AG04449 (cell line): ENCODE data around the gene EIF4G3.

Experiments
- CTCF ChIA-PET: fragments of 350-600 bp; formaldehyde crosslinking; extraction: SDS; loops from one replicate; lab custom pipeline; 2021; ENCODE audit warnings: antibody characterized with exemption; lab: Yijun Ruan, JAX
- POLR2A ChIA-PET: fragments of 400-600, 350-600 bp; formaldehyde crosslinking; extraction: SDS; loops from one replicate; lab custom pipeline; 2020; ENCODE audit warnings: antibody characterized with exemption, inconsistent platforms; lab: Yijun Ruan, JAX
- DNase-seq: peaks from one replicate; pipeline ENCODE4 v3.0.0-alpha.2; 2010; ENCODE audit warnings: low read depth, low spot score
- H3K4me3 ChIP-seq: 2 replicates; pipeline ENCODE4 v1.5.1; 2011; ENCODE audit warnings: low read depth, mild to moderate bottlenecking, control low read depth, low read length
- CTCF ChIP-seq: IDR thresholded peaks from one replicate; pipeline ENCODE4 v1.5.1; 2011; ENCODE audit warnings: mild to moderate bottlenecking, moderate library complexity, low read length, control low read depth, inconsistent platforms; ENCODE audit not compliant: insufficient read depth; ENCODE audit errors: missing control alignments

Gene EIF4G3

GRCh38 chr1:20962576-20963258 lies 214.0 kb downstream of the EIF4G3 start:
- TF ChIP-seq CTCF = no peak
- ChIA-PET CTCF (interaction anchor here (1.6 kb wide), 1 partner anchor 232 kb away, joined by 3 read pairs; no protein-coding TSS in a partner anchor), POLR2A (interaction anchor here (0.5 kb wide), 1 partner anchor 117 kb away, joined by 4 read pairs; no protein-coding TSS in a partner anchor)
- no peak overlapping the region for H3K4me3 ChIP-seq
- no peak for DNase-seq

- no peak for TF ChIP-seq CTCF
Measured at GRCh38 chr1:20958430-20958829, 218.3 kb downstream of the EIF4G3 start.

GRCh38 chr1:20956272-20956671 lies 220.4 kb downstream of the EIF4G3 start:
- DNase-seq = no peak
- TF ChIP-seq CTCF = no peak
- POLR2A ChIA-PET = no interaction called here
- CTCF ChIA-PET = no interaction called here
- H3K4me3 ChIP-seq = no peak overlapping the region

More at GRCh38 chr1:20958430-20958829, 218.3 kb downstream of the EIF4G3 start:
- CTCF ChIA-PET = interaction anchor here (1.4 to 1.5 kb wide), 2 partner anchors 12 to 14 kb away, joined by 3 to 5 read pairs; no protein-coding TSS in a partner anchor
- POLR2A ChIA-PET = interaction anchor here (0.6 kb wide), 1 partner anchor 355 kb away, joined by 3 read pairs; no protein-coding TSS in a partner anchor
- H3K4me3 ChIP-seq = no peak overlapping the region
- DNase-seq = no peak

- H3K4me3 ChIP-seq = no peak overlapping the region
- DNase-seq = no peak
- CTCF ChIA-PET = no interaction called here
- POLR2A ChIA-PET = no interaction called here
- no peak for TF ChIP-seq CTCF
Measured at GRCh38 chr1:20950679-20951078, 226.0 kb downstream of the EIF4G3 start.

- no peak for DNase-seq
- CTCF ChIA-PET = no interaction called here
- POLR2A ChIA-PET = no interaction called here
- no peak for TF ChIP-seq CTCF
- H3K4me3 ChIP-seq = no peak overlapping the region
Measured at GRCh38 chr1:20949871-20950590, 226.7 kb downstream of the EIF4G3 start.

GRCh38 chr1:20948101-20948500 lies 228.6 kb downstream of the EIF4G3 start:
- no peak overlapping the region for H3K4me3 ChIP-seq
- ChIA-PET CTCF (interaction anchor here (3.6 kb wide), 1 partner anchor 247 kb away, joined by 14 read pairs; no protein-coding TSS in a partner anchor), POLR2A (no interaction called here)
- TF ChIP-seq CTCF = no peak
- no peak for DNase-seq
